Astrocyte (in vitro differentiated cells and primary cell): ENCODE results near the gene NIPSNAP3A. TPM values are rescaled to one million over a fixed set of nuclear protein-coding genes. Genes with fewer than 3 reads are reported as not detected.

Source experiments
- DNase-seq: peaks from one replicate; pipeline ENCODE4 v3.0.0-alpha.2; 2010; ENCODE audit warnings: low read depth
- FAIRE-seq: peaks from 2 replicates; lab custom pipeline; 2011; peaks lifted over from hg19 to GRCh38; lab: Jason Lieb, UNC
- H2AFZ ChIP-seq: 2 replicates; pipeline ENCODE4 v1.6.0; 2012; ENCODE audit warnings: low read depth, low read length, inconsistent platforms
- H3K27ac ChIP-seq: 2 replicates; pipeline ENCODE4 v1.5.1; 2011; ENCODE audit warnings: low read depth, low read length, inconsistent platforms
- H3K27me3 ChIP-seq: 2 replicates; pipeline ENCODE4 v1.6.0; 2011; ENCODE audit warnings: low read length, inconsistent platforms; ENCODE audit not compliant: insufficient read depth
- H3K36me3 ChIP-seq: 2 replicates; pipeline ENCODE4 v1.5.1; 2011; ENCODE audit warnings: low read length, inconsistent platforms; ENCODE audit not compliant: insufficient read depth
- H3K4me1 ChIP-seq: 2 replicates; pipeline ENCODE4 v1.5.1; 2011; ENCODE audit warnings: low read length, inconsistent platforms; ENCODE audit not compliant: insufficient read depth
- H3K4me2 ChIP-seq: 2 replicates; pipeline ENCODE4 v1.6.0; 2012; ENCODE audit warnings: low read length, inconsistent platforms
- H3K4me3 ChIP-seq: 2 replicates; pipeline ENCODE4 v1.5.1; 2011; ENCODE audit warnings: low read depth, mild to moderate bottlenecking, low read length, inconsistent platforms; ENCODE audit not compliant: insufficient read depth
- H3K79me2 ChIP-seq: 2 replicates; pipeline ENCODE4 v1.6.0; 2012; ENCODE audit warnings: mild to moderate bottlenecking, low read length, inconsistent platforms; ENCODE audit not compliant: insufficient read depth
- H3K9ac ChIP-seq: 2 replicates; pipeline ENCODE4 v1.6.0; 2012; ENCODE audit warnings: mild to moderate bottlenecking, low read length, inconsistent platforms
- H3K9me3 ChIP-seq: 2 replicates; pipeline ENCODE4 v1.5.1; 2012; ENCODE audit warnings: low read depth, mild to moderate bottlenecking, low read length, inconsistent platforms; ENCODE audit not compliant: insufficient read depth
- H4K20me1 ChIP-seq: 2 replicates; pipeline ENCODE4 v1.6.0; 2012; ENCODE audit warnings: low read length, inconsistent platforms; ENCODE audit not compliant: insufficient read depth
- H3K27ac Mint-ChIP-seq: one replicate; pipeline ENCODE4 v1.8.0; 2021; ENCODE audit warnings: mild to moderate bottlenecking, mixed read lengths; ENCODE audit not compliant: unreplicated experiment
- H3K27me3 Mint-ChIP-seq: one replicate; pipeline ENCODE4 v1.8.0; 2021; ENCODE audit warnings: low read depth, mixed read lengths; ENCODE audit not compliant: unreplicated experiment
- H3K36me3 Mint-ChIP-seq: one replicate; pipeline ENCODE4 v1.8.0; 2021; ENCODE audit warnings: low read depth, mixed read lengths; ENCODE audit not compliant: unreplicated experiment
- H3K4me1 Mint-ChIP-seq: one replicate; pipeline ENCODE4 v1.8.0; 2021; ENCODE audit warnings: low read depth, mixed read lengths; ENCODE audit not compliant: unreplicated experiment
- H3K4me3 Mint-ChIP-seq: one replicate; pipeline ENCODE4 v1.8.0; 2021; ENCODE audit warnings: mild to moderate bottlenecking, moderate library complexity, mixed read lengths; ENCODE audit not compliant: unreplicated experiment
- H3K9me3 Mint-ChIP-seq: one replicate; pipeline ENCODE4 v1.8.0; 2021; ENCODE audit warnings: mild to moderate bottlenecking, mixed read lengths; ENCODE audit not compliant: unreplicated experiment
- EZH2 ChIP-seq: IDR thresholded peaks from 2 replicates; pipeline ENCODE4 v1.6.1; 2012; ENCODE audit warnings: mild to moderate bottlenecking, low read length, inconsistent platforms; ENCODE audit not compliant: insufficient read depth
- total RNA-seq: library from RNA; stranded (reverse); gene quantifications from 2 replicates; pipeline ENCODE4 v1.2.1, GENCODE V29; 2021
- TF ChIP-seq, protein P1 (sequence below): IDR thresholded peaks from 2 replicates; pipeline ENCODE4 v1.5.1; 2011; ENCODE audit warnings: low read depth, mild to moderate bottlenecking, inconsistent platforms, low read length, moderate library complexity; ENCODE audit not compliant: insufficient read depth

The NIPSNAP3A gene
- total RNA-seq, 1 donor from 2014 or later = 25.9 TPM

DNA sequence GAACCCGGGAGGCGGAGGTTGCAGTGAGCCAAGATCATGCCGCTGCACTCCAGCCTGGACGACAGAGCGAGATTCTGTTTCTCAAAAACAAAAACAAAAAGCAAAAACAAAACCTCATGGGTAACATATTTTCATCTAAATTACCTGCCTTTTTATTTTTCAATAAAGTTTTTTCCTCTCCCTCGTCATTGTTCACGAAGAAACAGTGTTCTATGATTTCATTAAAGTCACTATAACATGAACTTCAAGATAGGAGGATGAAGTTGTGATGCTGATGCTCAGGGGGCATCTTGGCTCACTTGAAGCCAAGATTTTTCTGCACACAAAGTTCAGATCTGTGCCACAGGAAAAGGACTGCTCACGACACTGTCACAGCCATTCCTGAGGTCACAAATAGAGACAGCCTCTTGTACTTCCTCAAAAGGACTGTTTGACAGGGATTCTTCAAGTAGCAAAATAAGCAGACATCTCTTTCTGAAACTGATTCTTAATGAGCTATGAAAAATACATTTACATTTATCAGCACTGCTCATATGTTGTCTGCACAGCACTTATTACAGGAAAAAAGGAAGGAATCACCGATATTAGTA, 32.6 kb downstream of the NIPSNAP3A start:
- H3K27me3 Mint-ChIP-seq = no peaks in the 10 kb centered on the region
- H3K27ac Mint-ChIP-seq = no peak overlapping the region
- FAIRE-seq (no peak), DNase-seq (no peak)
- no peak overlapping the region for H3K9ac ChIP-seq
- no peak for TF ChIP-seq EZH2
- TF ChIP-seq, protein P1, sequence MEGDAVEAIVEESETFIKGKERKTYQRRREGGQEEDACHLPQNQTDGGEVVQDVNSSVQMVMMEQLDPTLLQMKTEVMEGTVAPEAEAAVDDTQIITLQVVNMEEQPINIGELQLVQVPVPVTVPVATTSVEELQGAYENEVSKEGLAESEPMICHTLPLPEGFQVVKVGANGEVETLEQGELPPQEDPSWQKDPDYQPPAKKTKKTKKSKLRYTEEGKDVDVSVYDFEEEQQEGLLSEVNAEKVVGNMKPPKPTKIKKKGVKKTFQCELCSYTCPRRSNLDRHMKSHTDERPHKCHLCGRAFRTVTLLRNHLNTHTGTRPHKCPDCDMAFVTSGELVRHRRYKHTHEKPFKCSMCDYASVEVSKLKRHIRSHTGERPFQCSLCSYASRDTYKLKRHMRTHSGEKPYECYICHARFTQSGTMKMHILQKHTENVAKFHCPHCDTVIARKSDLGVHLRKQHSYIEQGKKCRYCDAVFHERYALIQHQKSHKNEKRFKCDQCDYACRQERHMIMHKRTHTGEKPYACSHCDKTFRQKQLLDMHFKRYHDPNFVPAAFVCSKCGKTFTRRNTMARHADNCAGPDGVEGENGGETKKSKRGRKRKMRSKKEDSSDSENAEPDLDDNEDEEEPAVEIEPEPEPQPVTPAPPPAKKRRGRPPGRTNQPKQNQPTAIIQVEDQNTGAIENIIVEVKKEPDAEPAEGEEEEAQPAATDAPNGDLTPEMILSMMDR = no peak
- H3K36me3 ChIP-seq = peaks cover 21% of the 10 kb centered on the region
- H4K20me1 ChIP-seq = no peaks in the 10 kb centered on the region
- no peak overlapping the region for H3K27ac ChIP-seq
- H3K9me3 Mint-ChIP-seq = no peaks in the 10 kb centered on the region
- H3K4me1 Mint-ChIP-seq = peaks cover 8% of the 10 kb centered on the region
- no peaks in the 10 kb centered on the region for H3K9me3 ChIP-seq
- H3K4me2 ChIP-seq = no peak overlapping the region
- H3K4me1 ChIP-seq = no peaks in the 10 kb centered on the region
- H3K27me3 ChIP-seq = no peaks in the 10 kb centered on the region
- no peak overlapping the region for H2AFZ ChIP-seq
- H3K79me2 ChIP-seq = no peaks in the 10 kb centered on the region
- H3K4me3 Mint-ChIP-seq = no peak overlapping the region
- no peak overlapping the region for H3K4me3 ChIP-seq
- H3K36me3 Mint-ChIP-seq = peaks cover 19% of the 10 kb centered on the region

DNA sequence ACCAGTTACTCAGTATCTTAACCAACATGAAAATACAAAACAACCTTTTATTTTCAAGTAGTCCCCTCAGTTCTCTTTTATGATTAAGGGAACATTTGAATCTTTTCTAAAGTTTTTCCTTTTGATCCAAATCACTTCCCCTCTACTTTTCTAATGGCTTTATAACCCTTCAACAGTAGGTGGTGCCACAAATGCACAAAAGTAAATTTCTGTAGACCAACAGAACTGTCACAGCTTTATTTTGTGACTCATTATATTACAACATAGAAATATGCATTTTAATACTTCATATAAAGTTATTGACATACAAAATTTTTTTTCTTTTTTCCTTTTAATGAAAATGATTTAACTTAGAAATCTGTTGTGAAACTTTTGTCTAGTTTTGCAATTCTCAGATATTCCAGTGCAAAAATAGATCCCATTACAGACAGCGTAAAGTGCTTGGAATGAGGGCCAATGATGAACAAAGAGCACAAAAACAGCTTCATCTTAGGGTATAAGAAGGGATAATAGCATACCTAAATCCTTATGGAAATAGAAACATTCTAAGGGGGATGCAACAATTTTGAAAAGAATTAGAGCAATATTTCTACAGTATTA, 33.4 kb downstream of the NIPSNAP3A start:
- peaks cover 8% of the 10 kb centered on the region for H3K4me1 Mint-ChIP-seq
- Histone ChIP-seq H3K4me1 (no peaks in the 10 kb centered on the region), H2AFZ (no peak overlapping the region), H3K4me3 (no peak overlapping the region), H3K27me3 (no peaks in the 10 kb centered on the region), H3K9ac (no peak overlapping the region), H3K79me2 (no peaks in the 10 kb centered on the region), H3K36me3 (peaks cover 29% of the 10 kb centered on the region), H3K9me3 (no peaks in the 10 kb centered on the region), H4K20me1 (no peaks in the 10 kb centered on the region), H3K27ac (no peak overlapping the region), H3K4me2 (no peak overlapping the region)
- no peak overlapping the region for H3K4me3 Mint-ChIP-seq
- no peaks in the 10 kb centered on the region for H3K9me3 Mint-ChIP-seq
- no peak for DNase-seq
- no peak overlapping the region for H3K27ac Mint-ChIP-seq
- no peak for TF ChIP-seq EZH2
- TF ChIP-seq, protein P1 = peak; percentile 35
- no peak for FAIRE-seq
- H3K27me3 Mint-ChIP-seq = no peaks in the 10 kb centered on the region
- peaks cover 28% of the 10 kb centered on the region for H3K36me3 Mint-ChIP-seq

DNA sequence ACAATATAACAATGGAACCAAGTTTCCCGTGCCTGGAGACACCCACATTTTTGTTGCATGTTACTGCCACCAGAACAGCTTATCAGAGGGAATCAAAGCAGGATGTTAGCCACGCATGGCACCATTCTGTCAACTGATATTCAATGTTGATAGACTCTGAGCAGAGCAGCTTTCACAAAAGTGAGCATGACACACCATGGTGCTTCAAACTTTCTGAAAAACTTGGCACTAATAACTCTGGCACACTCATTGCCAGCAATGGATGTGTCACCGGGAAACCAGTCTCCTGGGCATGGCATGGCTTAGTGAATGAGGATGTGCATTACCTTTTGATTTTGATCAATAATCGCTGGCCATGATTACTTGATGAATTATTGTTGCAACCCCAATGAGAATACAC, 36.1 kb downstream of the NIPSNAP3A start:
- H3K27ac ChIP-seq = no peak overlapping the region
- TF ChIP-seq, protein P1 = no peak
- no peak for TF ChIP-seq EZH2
- no peak for DNase-seq
- peaks cover 1% of the 10 kb centered on the region for H4K20me1 ChIP-seq
- H3K36me3 ChIP-seq = peaks cover 48% of the 10 kb centered on the region
- H3K27me3 ChIP-seq = no peaks in the 10 kb centered on the region
- no peak overlapping the region for H3K9ac ChIP-seq
- H2AFZ ChIP-seq = no peak overlapping the region
- H3K79me2 ChIP-seq = no peaks in the 10 kb centered on the region
- FAIRE-seq = no peak
- H3K9me3 Mint-ChIP-seq = no peaks in the 10 kb centered on the region
- no peaks in the 10 kb centered on the region for H3K4me1 ChIP-seq
- H3K27me3 Mint-ChIP-seq = no peaks in the 10 kb centered on the region
- no peak overlapping the region for H3K4me2 ChIP-seq
- no peak overlapping the region for H3K27ac Mint-ChIP-seq
- H3K4me3 Mint-ChIP-seq = no peak overlapping the region
- H3K4me3 ChIP-seq = no peak overlapping the region
- no peaks in the 10 kb centered on the region for H3K9me3 ChIP-seq
- H3K36me3 Mint-ChIP-seq = peaks cover 35% of the 10 kb centered on the region
- no peaks in the 10 kb centered on the region for H3K4me1 Mint-ChIP-seq
